GM18519 (cell line): ENCODE results near the gene ENTHD1.

Source experiments
- ATAC-seq: cut with Tn5 transposase; IDR thresholded peaks from one replicate; pipeline ENCODE4 v1.9.1; 2021; ENCODE audit warnings: mild to moderate bottlenecking, moderate library complexity; ENCODE audit not compliant: unreplicated experiment, low FRiP score

The ENTHD1 gene

GRCh38 chr22:39697790-39698430, 195.7 kb downstream of the ENTHD1 start:
- ATAC-seq, result no peak

GRCh38 chr22:39693943-39694500, 199.5 kb downstream of the ENTHD1 start:
- ATAC-seq, result no peak
